LNCaP clone FGC (cell line): ENCODE measurements around the gene INSYN2B.
"Not testable (repeated sequence)": the region's sequence is repeated elsewhere in the genome, so short reads cannot be mapped to it uniquely, and the experiment has no call there.

Source experiments
- DNase-seq: peaks from one replicate; pipeline ENCODE4 v3.0.0-alpha.2; 2011; ENCODE audit warnings: low read depth
- H3K4me3 ChIP-seq: 2 replicates; pipeline ENCODE4 v1.5.1; 2011; ENCODE audit warnings: mild to moderate bottlenecking, low read depth, low read length, control low read depth
- CTCF ChIP-seq: IDR thresholded peaks from 2 replicates; pipeline ENCODE4 v1.5.1; 2012; ENCODE audit warnings: mild to moderate bottlenecking; ENCODE audit not compliant: control insufficient read depth, insufficient read depth; ENCODE audit errors: extremely low read depth

The INSYN2B gene

GRCh38 chr5:169964246-169964645, 16.0 kb downstream of the INSYN2B start:
- no peak for TF ChIP-seq CTCF
- no peak for DNase-seq
- H3K4me3 ChIP-seq: no peak overlapping the region

GRCh38 chr5:169960659-169961058, 19.6 kb downstream of the INSYN2B start:
- no peak overlapping the region for H3K4me3 ChIP-seq
- DNase-seq: no peak
- TF ChIP-seq CTCF: no peak

- TF ChIP-seq CTCF: no peak
- no peak overlapping the region for H3K4me3 ChIP-seq
- DNase-seq: no peak
Measured at GRCh38 chr5:169958278-169958677, 22.0 kb downstream of the INSYN2B start.

- DNase-seq: no peak
- TF ChIP-seq CTCF: no peak
- H3K4me3 ChIP-seq: no peak overlapping the region
Measured at GRCh38 chr5:169956756-169957155, 23.5 kb downstream of the INSYN2B start.

- TF ChIP-seq CTCF: no peak
- H3K4me3 ChIP-seq: no peak overlapping the region
- no peak for DNase-seq
Measured at GRCh38 chr5:169956126-169956525, 24.2 kb downstream of the INSYN2B start.

- no peak overlapping the region for H3K4me3 ChIP-seq
- no peak for TF ChIP-seq CTCF
- DNase-seq: no peak
Measured at GRCh38 chr5:169954786-169955185, 25.5 kb downstream of the INSYN2B start.

GRCh38 chr5:169953196-169953595, 27.1 kb downstream of the INSYN2B start:
- DNase-seq, H3K4me3 ChIP-seq: not testable (repeated sequence)
